Measurements from ENCODE around the gene PRKN. TPM values are rescaled to one million over a fixed set of nuclear protein-coding genes. Genes with fewer than 3 reads are reported as not detected.
A peak's percentile ranks its signal among the peaks of the same experiment; 100 is the strongest.

Gene PRKN
- total RNA-seq, 1 donor from 2014 or later, result 2.8 TPM

DNA sequence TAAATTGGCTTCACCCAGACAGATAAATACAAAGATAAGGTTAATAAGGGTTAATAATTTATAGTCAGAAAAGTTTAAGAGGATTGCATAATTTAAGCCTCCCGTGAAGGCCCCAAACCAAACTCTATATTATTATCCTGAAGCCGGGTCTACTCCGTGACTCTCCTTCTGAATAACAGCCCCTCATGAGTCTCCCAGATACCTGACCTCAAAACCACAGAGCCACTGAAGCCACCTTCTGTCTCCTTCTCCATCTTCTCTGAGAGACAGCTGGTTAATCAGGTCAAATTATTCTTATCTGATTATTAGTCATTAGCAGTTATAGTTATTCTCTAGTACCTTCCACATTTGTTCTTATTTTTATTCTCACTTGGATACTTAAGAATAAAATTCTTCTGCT is 884.5 kb downstream of the PRKN start:
- H3K36me3 Mint-ChIP-seq, result no peaks in the 10 kb centered on the region
- Histone ChIP-seq H3K27me3 (no peaks in the 10 kb centered on the region), H3K4me2 (no peak overlapping the region), H3K27ac (no peak overlapping the region), H3K4me3 (no peak overlapping the region), H2AFZ (replicated peaks) (no peak overlapping the region), H4K20me1 (ENCODE audit: low read depth) (no peaks in the 10 kb centered on the region), H3K79me2 (ENCODE audit: low read depth) (no peaks in the 10 kb centered on the region), H3K36me3 (no peaks in the 10 kb centered on the region), H3K9ac (no peak overlapping the region), H3F3A (ENCODE audit: low read depth) (peaks cover 1% of the 10 kb centered on the region), H3K9me3 (ENCODE audit: low read depth) (no peaks in the 10 kb centered on the region), H3K4me1 (peaks cover 10% of the 10 kb centered on the region)
- H3K4me1 Mint-ChIP-seq, result peaks cover 12% of the 10 kb centered on the region
- H3K27me3 Mint-ChIP-seq (ENCODE audit: insufficient read depth, low read depth), result no peaks in the 10 kb centered on the region
- no peak for DNase-seq (ENCODE audit: low spot score)
- H3K27ac Mint-ChIP-seq, result no peak overlapping the region
- TF ChIP-seq, protein P1, sequence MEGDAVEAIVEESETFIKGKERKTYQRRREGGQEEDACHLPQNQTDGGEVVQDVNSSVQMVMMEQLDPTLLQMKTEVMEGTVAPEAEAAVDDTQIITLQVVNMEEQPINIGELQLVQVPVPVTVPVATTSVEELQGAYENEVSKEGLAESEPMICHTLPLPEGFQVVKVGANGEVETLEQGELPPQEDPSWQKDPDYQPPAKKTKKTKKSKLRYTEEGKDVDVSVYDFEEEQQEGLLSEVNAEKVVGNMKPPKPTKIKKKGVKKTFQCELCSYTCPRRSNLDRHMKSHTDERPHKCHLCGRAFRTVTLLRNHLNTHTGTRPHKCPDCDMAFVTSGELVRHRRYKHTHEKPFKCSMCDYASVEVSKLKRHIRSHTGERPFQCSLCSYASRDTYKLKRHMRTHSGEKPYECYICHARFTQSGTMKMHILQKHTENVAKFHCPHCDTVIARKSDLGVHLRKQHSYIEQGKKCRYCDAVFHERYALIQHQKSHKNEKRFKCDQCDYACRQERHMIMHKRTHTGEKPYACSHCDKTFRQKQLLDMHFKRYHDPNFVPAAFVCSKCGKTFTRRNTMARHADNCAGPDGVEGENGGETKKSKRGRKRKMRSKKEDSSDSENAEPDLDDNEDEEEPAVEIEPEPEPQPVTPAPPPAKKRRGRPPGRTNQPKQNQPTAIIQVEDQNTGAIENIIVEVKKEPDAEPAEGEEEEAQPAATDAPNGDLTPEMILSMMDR (IDR thresholded peaks at IDR 0.05), result no peak
- no peak for TF ChIP-seq EZH2phosphoT487 (IDR thresholded peaks at IDR 0.05)
- no peak for TF ChIP-seq EZH2 (IDR thresholded peaks at IDR 0.05)
- no peaks in the 10 kb centered on the region for H3K9me3 Mint-ChIP-seq
- H3K4me3 Mint-ChIP-seq, result no peak overlapping the region

DNA sequence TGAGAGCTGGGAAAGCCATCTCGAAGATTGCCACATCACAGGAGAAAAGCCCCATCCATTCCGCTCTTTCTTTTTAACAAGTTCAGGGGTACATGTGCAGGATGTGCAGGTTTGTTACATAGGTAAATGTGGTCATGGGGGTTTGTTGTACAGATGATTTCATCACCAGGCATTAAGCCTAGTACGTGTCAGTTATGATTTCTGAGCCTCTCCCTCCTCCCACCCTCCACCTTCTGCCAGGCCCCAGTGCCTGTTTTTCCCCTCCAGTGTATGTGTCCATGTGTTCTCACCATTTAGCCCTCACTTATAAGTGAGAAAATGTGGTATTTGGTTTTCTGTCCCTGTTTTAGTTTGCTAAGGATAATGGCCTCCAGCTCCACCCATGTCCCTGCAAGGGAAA is 887.2 kb downstream of the PRKN start:
- peaks cover 34% of the 10 kb centered on the region for H3K4me1 Mint-ChIP-seq
- DNase-seq (ENCODE audit: low spot score), result no peak
- Histone ChIP-seq H3K36me3 (no peaks in the 10 kb centered on the region), H3K4me3 (no peak overlapping the region), H3F3A (ENCODE audit: low read depth) (peaks cover 7% of the 10 kb centered on the region), H3K4me2 (no peak overlapping the region), H3K27me3 (no peaks in the 10 kb centered on the region), H2AFZ (replicated peaks) (no peak overlapping the region), H3K9me3 (ENCODE audit: low read depth) (no peaks in the 10 kb centered on the region), H3K79me2 (ENCODE audit: low read depth) (no peaks in the 10 kb centered on the region), H4K20me1 (ENCODE audit: low read depth) (no peaks in the 10 kb centered on the region), H3K4me1 (peaks cover 18% of the 10 kb centered on the region), H3K9ac (no peak overlapping the region), H3K27ac (no peak overlapping the region)
- H3K27ac Mint-ChIP-seq, result no peak overlapping the region
- H3K36me3 Mint-ChIP-seq, result no peaks in the 10 kb centered on the region
- no peaks in the 10 kb centered on the region for H3K27me3 Mint-ChIP-seq (ENCODE audit: insufficient read depth, low read depth)
- TF ChIP-seq EZH2phosphoT487 (IDR thresholded peaks at IDR 0.05) (no peak), EZH2 (IDR thresholded peaks at IDR 0.05) (no peak)
- TF ChIP-seq, protein P1 (IDR thresholded peaks at IDR 0.05), result no peak
- no peaks in the 10 kb centered on the region for H3K9me3 Mint-ChIP-seq
- no peak overlapping the region for H3K4me3 Mint-ChIP-seq

DNA sequence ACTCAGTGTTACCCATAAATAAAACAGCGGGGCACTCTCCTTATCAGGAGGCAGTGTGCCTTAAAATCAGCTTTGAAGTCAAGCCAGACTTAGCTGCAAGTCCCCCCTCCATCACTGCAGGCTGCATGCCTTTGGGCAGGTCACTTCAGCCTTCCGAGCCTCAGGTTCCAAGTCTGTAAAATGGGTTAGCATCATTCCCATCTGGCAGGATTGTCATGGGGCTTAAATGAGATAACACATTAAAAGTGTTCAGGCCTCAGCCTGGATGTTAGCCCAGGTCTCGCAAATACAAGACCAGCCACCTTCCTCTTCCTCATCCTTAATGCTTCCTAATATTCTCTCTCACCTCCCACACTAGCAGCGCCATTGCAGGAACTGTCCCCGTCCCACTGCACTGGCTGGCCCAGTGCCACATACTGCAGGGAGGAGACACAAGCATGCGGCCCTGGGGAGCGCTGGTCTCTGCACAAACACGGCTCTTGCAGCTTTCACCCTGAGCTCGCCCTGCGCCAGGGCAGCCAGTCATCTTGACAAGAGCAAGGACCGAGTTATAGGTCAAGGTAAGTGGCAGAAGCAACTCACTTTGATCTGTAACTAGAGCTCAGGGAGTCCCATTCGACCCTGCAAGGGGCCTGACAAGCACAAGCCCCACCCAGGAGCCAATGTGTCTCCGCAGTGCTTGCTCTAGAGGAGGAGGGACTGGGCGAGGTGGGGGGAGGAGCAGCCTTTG is 889.1 kb downstream of the PRKN start:
- no peaks in the 10 kb centered on the region for H3K79me2 ChIP-seq (ENCODE audit: low read depth)
- no peaks in the 10 kb centered on the region for H3K36me3 Mint-ChIP-seq
- H3K27ac ChIP-seq, result no peak overlapping the region
- H3K4me1 ChIP-seq, result peaks cover 18% of the 10 kb centered on the region
- H3K9me3 Mint-ChIP-seq, result no peaks in the 10 kb centered on the region
- peak overlapping the region; percentile 61 for H2AFZ ChIP-seq (replicated peaks)
- H3K27ac Mint-ChIP-seq, result peak overlapping the region; percentile 6
- H3K4me3 Mint-ChIP-seq, result no peak overlapping the region
- no peaks in the 10 kb centered on the region for H3K27me3 ChIP-seq
- no peaks in the 10 kb centered on the region for H4K20me1 ChIP-seq (ENCODE audit: low read depth)
- no peak overlapping the region for H3K9ac ChIP-seq
- H3K4me1 Mint-ChIP-seq, result peaks cover 46% of the 10 kb centered on the region
- no peaks in the 10 kb centered on the region for H3K36me3 ChIP-seq
- no peaks in the 10 kb centered on the region for H3K27me3 Mint-ChIP-seq (ENCODE audit: insufficient read depth, low read depth)
- peak; percentile 26 for DNase-seq (ENCODE audit: low spot score)
- H3F3A ChIP-seq (ENCODE audit: low read depth), result peaks cover 7% of the 10 kb centered on the region
- TF ChIP-seq, protein P1 (IDR thresholded peaks at IDR 0.05), result no peak
- TF ChIP-seq EZH2 (IDR thresholded peaks at IDR 0.05) (no peak), EZH2phosphoT487 (IDR thresholded peaks at IDR 0.05) (no peak)
- H3K4me2 ChIP-seq, result peak overlapping the region; percentile 33
- H3K9me3 ChIP-seq (ENCODE audit: low read depth), result no peaks in the 10 kb centered on the region
- H3K4me3 ChIP-seq, result no peak overlapping the region

Measured in neural progenitor cell (in vitro differentiated cells).